Measurements from ENCODE around the gene TFAP2C.

Gene TFAP2C

GRCh38 chr20:56627122-56628014 is 1.7 kb upstream of the TFAP2C start:
- H3K27me3 ChIP-seq (replicated peaks; ENCODE audit: insufficient read depth, low read length), result peaks cover 12% of the 10 kb centered on the region; the same call in 1 of the 2 replicates
- H3K9ac ChIP-seq (ENCODE audit: low read length), result no peak overlapping the region
- H3K4me3 ChIP-seq (ENCODE audit: low read length), result no peak overlapping the region

GRCh38 chr20:56628015-56628872 is 862 bp upstream of the TFAP2C start:
- Histone ChIP-seq H2AFZ (ENCODE audit: low read length) (peak overlapping the region; percentile 96), H3K27me3 (replicated peaks; ENCODE audit: insufficient read depth, low read length) (peaks cover 12% of the 10 kb centered on the region; the same call in 1 of the 2 replicates), H3K27ac (ENCODE audit: low read length) (no peak overlapping the region), H3K4me3 (ENCODE audit: low read length) (peak overlapping the region; percentile 98), H3K79me2 (ENCODE audit: low read length) (peaks cover 6% of the 10 kb centered on the region; the same call in 1 of the 2 replicates), H3K36me3 (replicated peaks; ENCODE audit: insufficient read depth, low read length) (no peaks in the 10 kb centered on the region), H3F3A (ENCODE audit: insufficient read depth, low read length) (peaks cover 5% of the 10 kb centered on the region), H4K20me1 (ENCODE audit: insufficient read depth, low read length) (no peaks in the 10 kb centered on the region), H3K9me3 (replicated peaks; ENCODE audit: insufficient read depth, low read length) (no peaks in the 10 kb centered on the region), H3K9ac (ENCODE audit: low read length) (peak overlapping the region; percentile 25; the same call in 1 of the 2 replicates), H3K4me1 (ENCODE audit: low read length) (no peaks in the 10 kb centered on the region), H3K9me2 (replicated peaks; ENCODE audit: insufficient read depth, low read length) (no peaks in the 10 kb centered on the region), H3K4me2 (ENCODE audit: low read depth, low read length) (peak overlapping the region; percentile 89)
- TF ChIP-seq EZH2phosphoT487 (IDR thresholded peaks at IDR 0.05; ENCODE audit: low read length) (no peak), EZH2 (optimal IDR thresholded peaks at IDR 0.05; ENCODE audit: low read depth, low read length) (no peak), CTCF (IDR thresholded peaks at IDR 0.05; ENCODE audit: low read length) (no peak)
- DNase-seq, result peak; percentile 20

More at GRCh38 chr20:56627122-56628014, 1.7 kb upstream of the TFAP2C start:
- no peaks in the 10 kb centered on the region for H3K9me3 ChIP-seq (replicated peaks; ENCODE audit: insufficient read depth, low read length)
- H2AFZ ChIP-seq (ENCODE audit: low read length), result peak overlapping the region; percentile 96; the same call in 1 of the 2 replicates
- H3K4me2 ChIP-seq (ENCODE audit: low read depth, low read length), result peak overlapping the region; percentile 89; the same call in 1 of the 2 replicates
- H3K79me2 ChIP-seq (ENCODE audit: low read length), result peaks cover 6% of the 10 kb centered on the region; the same call in 1 of the 2 replicates
- no peak for DNase-seq
- H3K27ac ChIP-seq (ENCODE audit: low read length), result no peak overlapping the region
- no peaks in the 10 kb centered on the region for H3K4me1 ChIP-seq (ENCODE audit: low read length)
- TF ChIP-seq EZH2phosphoT487 (IDR thresholded peaks at IDR 0.05; ENCODE audit: low read length) (no peak), EZH2 (optimal IDR thresholded peaks at IDR 0.05; ENCODE audit: low read depth, low read length) (no peak), CTCF (IDR thresholded peaks at IDR 0.05; ENCODE audit: low read length) (no peak)
- H3F3A ChIP-seq (ENCODE audit: insufficient read depth, low read length), result peaks cover 5% of the 10 kb centered on the region
- no peaks in the 10 kb centered on the region for H3K36me3 ChIP-seq (replicated peaks; ENCODE audit: insufficient read depth, low read length)
- H3K9me2 ChIP-seq (replicated peaks; ENCODE audit: insufficient read depth, low read length), result no peaks in the 10 kb centered on the region
- H4K20me1 ChIP-seq (ENCODE audit: insufficient read depth, low read length), result no peaks in the 10 kb centered on the region

GRCh38 chr20:56629464-56630085 is 469 bp downstream of the TFAP2C start:
- H3K4me2 ChIP-seq (ENCODE audit: low read depth, low read length), result peak overlapping the region; percentile 99
- no peaks in the 10 kb centered on the region for H3K36me3 ChIP-seq (replicated peaks; ENCODE audit: insufficient read depth, low read length)
- H3K4me1 ChIP-seq (ENCODE audit: low read length), result no peaks in the 10 kb centered on the region
- peaks cover 5% of the 10 kb centered on the region; the same call in 1 of the 2 replicates for H3F3A ChIP-seq (ENCODE audit: insufficient read depth, low read length)
- TF ChIP-seq EZH2 (optimal IDR thresholded peaks at IDR 0.05; ENCODE audit: low read depth, low read length) (no peak), EZH2phosphoT487 (IDR thresholded peaks at IDR 0.05; ENCODE audit: low read length) (no peak), CTCF (IDR thresholded peaks at IDR 0.05; ENCODE audit: low read length) (no peak)
- no peaks in the 10 kb centered on the region for H3K9me3 ChIP-seq (replicated peaks; ENCODE audit: insufficient read depth, low read length)
- DNase-seq, result peak; percentile 70
- H3K27me3 ChIP-seq (replicated peaks; ENCODE audit: insufficient read depth, low read length), result peaks cover 12% of the 10 kb centered on the region; the same call in 1 of the 2 replicates
- H3K9ac ChIP-seq (ENCODE audit: low read length), result peak overlapping the region; percentile 84
- peak overlapping the region; percentile 97 for H2AFZ ChIP-seq (ENCODE audit: low read length)
- H3K4me3 ChIP-seq (ENCODE audit: low read length), result peak overlapping the region; percentile 98
- peak overlapping the region; percentile 55; the same call in 1 of the 2 replicates for H3K27ac ChIP-seq (ENCODE audit: low read length)
- H3K79me2 ChIP-seq (ENCODE audit: low read length), result peaks cover 6% of the 10 kb centered on the region; the same call in 1 of the 2 replicates
- no peaks in the 10 kb centered on the region for H3K9me2 ChIP-seq (replicated peaks; ENCODE audit: insufficient read depth, low read length)
- H4K20me1 ChIP-seq (ENCODE audit: insufficient read depth, low read length), result no peaks in the 10 kb centered on the region

All from MM.1S (cell line).